Midbrain (tissue), 1 donor: Measurements from ENCODE around the gene HS3ST5.
"Not testable (repeated sequence)": the region's sequence is repeated elsewhere in the genome, so short reads cannot be mapped to it uniquely, and the experiment has no call there.

ENCODE experiments used
- DNase-seq: peaks from one replicate; lab custom pipeline; 2025; lab: John Stamatoyannopoulos, UW

The HS3ST5 gene

DNA sequence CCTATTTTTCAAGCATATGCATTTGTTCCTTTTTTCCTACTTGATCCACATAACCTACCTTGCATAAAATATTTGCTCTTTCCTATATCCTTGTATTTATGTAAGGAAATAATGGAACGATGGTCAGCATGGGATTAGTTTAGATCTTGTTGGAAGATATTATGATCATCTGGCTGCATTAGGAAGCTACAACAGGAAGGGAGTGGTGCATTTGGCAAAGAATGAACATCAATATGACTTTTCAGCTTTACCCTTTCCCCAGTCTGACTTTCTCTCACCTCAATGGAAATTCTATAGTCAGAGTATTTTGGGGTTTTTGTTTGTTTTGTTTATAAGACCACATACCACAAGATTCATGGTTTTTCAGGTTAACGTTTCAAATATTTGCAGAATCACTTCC, 66.0 kb downstream of the HS3ST5 start:
- no peak for DNase-seq

GRCh38 chr6:114274836-114275235, 68.0 kb downstream of the HS3ST5 start:
- DNase-seq, result no peak

DNA sequence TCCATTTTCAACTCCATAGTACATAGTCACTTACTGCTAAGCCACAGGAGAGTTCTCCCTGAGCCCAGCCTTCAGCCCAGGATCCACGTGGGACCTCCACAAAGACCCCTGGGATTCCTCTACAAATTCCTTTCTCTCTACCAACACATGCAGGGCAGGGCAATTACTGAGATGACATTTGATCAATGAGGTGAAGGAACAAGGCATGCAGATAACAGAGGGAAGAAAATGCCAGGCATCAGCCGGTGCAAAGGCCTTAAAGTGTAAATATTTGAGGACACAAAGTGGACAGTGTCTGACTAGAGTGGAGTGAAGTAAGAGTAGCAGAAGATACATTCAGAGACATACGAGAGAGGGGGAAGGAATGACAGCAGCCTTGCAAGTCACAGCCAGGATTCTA, 70.2 kb downstream of the HS3ST5 start:
- DNase-seq, result no peak

DNA sequence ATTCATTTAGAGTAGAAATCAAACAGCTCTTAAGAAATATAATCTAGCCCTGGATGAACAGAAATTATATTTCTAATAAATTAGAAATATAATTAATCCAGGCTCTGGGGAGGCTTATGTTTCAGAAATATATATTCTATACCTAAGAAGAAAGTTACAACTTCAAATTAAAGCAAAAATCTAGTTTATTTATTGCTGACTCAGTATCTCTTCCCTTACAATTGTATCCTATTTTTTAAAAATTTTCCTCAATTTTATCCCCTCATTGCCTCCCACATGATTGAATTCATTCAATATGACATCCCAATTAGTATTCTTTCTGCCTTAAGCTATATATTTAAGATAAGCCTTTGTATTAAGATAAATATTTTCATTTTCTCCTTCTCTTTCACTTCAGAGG, 71.4 kb downstream of the HS3ST5 start:
- no peak for DNase-seq

- DNase-seq, result no peak
These were observed 74.9 kb downstream of the HS3ST5 start for GRCh38 chr6:114267897-114268296.

GRCh38 chr6:114260810-114261209, 82.0 kb downstream of the HS3ST5 start:
- no peak for DNase-seq

GRCh38 chr6:114258376-114258775, 84.4 kb downstream of the HS3ST5 start:
- no peak for DNase-seq

GRCh38 chr6:114253431-114253830, 89.4 kb downstream of the HS3ST5 start:
- no peak for DNase-seq

DNA sequence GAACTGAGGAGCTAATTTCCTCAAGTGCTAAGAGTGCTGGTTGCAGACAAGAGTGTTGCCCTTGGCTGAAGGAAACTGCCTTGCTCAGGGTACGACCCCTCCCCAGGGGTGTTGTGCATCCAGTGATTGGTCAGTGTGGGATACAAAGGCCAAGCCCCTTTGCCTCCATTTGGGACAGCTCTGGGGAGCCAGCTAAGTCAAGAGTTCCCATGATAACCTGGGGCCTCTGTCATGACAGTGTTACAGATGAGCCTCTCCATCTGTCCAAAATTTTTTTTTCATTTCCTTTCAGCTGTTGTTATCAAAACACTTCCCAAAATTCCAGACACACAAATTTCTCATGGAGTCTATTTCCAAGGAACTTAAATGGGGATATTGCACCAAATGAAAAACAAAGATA, 93.3 kb downstream of the HS3ST5 start:
- no peak for DNase-seq

GRCh38 chr6:114247101-114247500, 95.7 kb downstream of the HS3ST5 start:
- DNase-seq, result no peak

- no peak for DNase-seq
These were observed 102.0 kb downstream of the HS3ST5 start for GRCh38 chr6:114240796-114241195.

DNA sequence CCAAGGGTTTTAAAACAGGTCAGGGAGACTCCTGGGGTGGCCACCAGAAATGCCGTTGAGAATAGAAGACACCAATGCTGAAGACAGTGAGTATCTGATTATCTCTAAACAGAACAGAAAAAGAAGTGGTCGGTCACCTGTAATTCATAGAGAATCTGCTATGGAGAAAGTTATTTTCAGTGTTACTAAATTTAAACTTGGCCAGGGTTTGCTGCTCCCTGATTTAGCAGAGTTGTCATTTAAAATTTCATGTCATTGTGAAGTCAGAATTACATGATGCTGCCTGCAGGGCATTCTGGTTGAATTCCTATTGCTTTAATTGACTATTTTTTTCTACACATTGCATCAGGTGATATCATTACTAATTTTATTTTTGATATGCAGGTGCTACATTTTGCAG, 114.1 kb downstream of the HS3ST5 start:
- no peak for DNase-seq

DNA sequence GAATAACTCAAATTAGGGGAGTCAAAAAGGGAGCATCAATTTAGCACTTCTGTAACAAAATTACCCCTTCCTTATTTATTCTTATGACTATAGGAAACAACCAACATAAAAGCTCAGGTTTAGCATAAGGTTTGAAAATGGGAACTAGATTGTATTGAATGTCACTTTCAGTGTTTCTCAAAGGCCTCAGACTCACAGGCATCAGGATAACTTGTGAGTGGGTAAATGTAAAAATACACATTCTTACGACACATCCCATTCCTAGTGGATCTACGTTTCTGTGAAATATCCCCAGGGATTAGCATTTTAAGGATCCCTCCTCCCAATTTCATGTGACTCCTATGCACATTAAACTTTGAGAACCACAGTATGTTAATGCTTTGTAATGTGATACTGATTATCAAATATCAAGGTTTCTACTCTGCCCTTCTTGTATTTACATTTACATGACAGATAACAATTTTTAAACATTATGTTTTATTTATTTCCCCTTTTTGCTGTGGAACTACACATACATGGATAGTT, 114.8 kb downstream of the HS3ST5 start:
- no peak for DNase-seq

GRCh38 chr6:114220241-114220640, 122.6 kb downstream of the HS3ST5 start:
- no peak for DNase-seq

- DNase-seq, result no peak
These were observed 124.1 kb downstream of the HS3ST5 start for GRCh38 chr6:114218437-114219340.

DNA sequence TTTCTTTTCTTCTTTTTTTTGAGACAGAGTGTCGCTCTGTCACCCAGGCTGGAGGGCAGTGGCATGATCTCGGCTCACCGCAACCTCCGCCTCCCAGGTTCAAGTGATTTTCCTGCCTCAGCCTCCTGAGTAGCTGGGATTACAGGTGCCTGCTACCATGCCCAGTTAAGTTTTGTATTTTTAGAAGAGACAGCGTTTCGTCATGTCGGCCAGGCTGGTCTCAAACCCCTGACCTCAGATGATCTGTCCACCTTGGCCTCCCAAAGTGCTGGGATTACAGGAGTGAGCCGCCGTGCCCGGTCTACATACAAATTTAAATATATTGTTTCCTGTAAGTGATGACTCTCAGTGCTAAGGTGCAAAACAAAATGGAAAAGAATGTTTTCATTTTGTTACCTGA, 124.8 kb downstream of the HS3ST5 start:
- DNase-seq, result not testable (repeated sequence)

DNA sequence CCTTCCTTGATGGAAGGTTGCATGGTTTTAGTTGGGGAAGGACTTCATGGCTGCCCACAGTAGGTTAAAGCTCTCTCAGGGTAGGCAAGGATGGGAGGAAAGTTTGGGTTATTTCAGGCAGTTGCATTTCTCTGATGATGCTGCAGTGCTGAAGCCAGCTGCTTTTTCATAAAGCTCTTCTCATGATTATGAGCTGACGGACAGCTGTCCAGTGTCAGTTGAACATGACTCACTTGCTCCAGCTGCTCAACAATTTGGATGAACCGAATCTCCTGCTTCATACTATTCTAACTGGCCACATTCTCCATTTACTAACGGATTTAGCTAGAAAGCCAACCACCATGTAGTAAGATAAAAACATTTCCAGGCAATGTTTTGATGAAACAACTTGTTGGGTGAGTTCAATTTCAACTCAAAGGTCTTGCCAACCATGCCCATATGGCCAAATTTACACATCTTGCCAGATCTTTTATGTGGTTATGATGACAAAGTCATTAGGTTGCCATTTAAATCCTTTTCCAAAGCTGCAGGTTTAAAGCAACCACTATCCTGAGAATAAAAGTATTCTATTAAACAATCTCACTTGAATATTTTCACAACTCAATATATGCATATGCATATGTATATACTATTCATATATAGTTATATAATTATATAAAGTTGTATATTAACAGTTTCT, 125.9 kb downstream of the HS3ST5 start:
- DNase-seq, result no peak

- no peak for DNase-seq
These were observed 132.4 kb downstream of the HS3ST5 start for GRCh38 chr6:114210467-114210866.

GRCh38 chr6:114203460-114203859, 139.4 kb downstream of the HS3ST5 start:
- no peak for DNase-seq

- DNase-seq, result no peak
These were observed 140.4 kb downstream of the HS3ST5 start for GRCh38 chr6:114202389-114202788.

- DNase-seq, result no peak
These were observed 141.9 kb downstream of the HS3ST5 start for GRCh38 chr6:114200891-114201290.

GRCh38 chr6:114195631-114196403, 147.0 kb downstream of the HS3ST5 start:
- no peak for DNase-seq
